GM19193 (cell line): Measurements from ENCODE around the gene PAM16.

Experiments used
- POLR2A ChIP-seq: IDR thresholded peaks from 4 replicates; pipeline ENCODE4 v1.6.1; 2011; ENCODE audit not compliant: insufficient read depth, insufficient read length; ENCODE audit errors: extremely low read depth

Gene PAM16

GRCh38 chr16:4366016-4366415 lies 14.9 kb upstream of the PAM16 start:
- no peak for TF ChIP-seq POLR2A

DNA sequence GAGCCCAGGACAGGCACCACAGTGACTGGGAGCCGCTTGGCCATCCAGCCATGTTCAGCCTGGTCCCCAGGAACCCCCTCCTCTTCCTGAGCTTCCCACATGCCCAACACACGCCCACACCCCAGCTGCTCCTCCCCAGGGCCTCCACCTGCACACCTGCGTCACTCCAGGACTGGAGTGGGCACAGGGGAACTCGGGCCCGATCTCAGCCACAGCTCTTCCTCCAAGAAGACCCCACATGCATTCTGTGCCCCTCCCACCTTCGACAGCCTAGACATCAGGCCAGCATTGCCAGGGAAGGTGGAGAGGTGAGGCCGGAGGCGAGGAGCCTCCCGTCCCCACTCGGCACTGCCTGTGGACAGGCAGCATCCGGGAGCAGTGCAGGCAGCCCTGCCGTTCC lies 14.5 kb upstream of the PAM16 start:
- TF ChIP-seq POLR2A, result no peak

GRCh38 chr16:4365014-4365406 lies 13.9 kb upstream of the PAM16 start:
- TF ChIP-seq POLR2A, result no peak

- no peak for TF ChIP-seq POLR2A
Observed at GRCh38 chr16:4364196-4365013, 13.3 kb upstream of the PAM16 start.

DNA sequence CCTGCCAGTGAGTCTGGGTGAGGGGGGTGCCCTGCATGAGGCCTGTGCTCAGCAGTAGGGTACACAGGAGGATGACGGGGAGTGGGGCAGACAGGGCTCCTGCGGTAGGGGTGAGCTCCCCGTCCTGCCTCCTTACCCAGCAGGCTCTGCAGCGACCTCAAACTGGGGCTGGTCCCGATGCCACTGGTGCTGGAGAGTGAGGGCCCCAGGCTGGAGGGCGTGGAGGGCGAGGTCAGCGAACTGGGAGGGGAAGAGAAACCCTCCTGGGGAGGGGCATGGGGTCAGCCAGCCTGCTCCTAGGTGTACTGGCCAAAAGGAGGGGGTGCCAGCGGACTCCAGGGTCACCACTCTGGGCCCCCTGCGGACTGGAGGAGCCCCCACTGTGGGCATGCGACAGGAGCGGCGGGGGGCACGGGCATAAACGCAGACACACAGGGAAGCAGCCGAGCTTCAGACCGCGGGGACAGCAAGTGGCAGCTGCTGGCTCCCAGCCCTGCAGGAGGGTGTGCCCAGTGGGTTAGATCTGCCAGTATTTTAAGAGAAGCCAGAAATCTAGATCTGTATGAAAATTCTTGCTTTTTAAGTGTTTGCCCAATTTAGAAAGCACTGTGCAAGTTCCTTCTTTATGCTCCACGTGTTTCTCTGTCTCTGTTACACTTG lies 11.5 kb upstream of the PAM16 start:
- TF ChIP-seq POLR2A, result no peak

GRCh38 chr16:4361944-4362311 lies 10.8 kb upstream of the PAM16 start:
- no peak for TF ChIP-seq POLR2A

DNA sequence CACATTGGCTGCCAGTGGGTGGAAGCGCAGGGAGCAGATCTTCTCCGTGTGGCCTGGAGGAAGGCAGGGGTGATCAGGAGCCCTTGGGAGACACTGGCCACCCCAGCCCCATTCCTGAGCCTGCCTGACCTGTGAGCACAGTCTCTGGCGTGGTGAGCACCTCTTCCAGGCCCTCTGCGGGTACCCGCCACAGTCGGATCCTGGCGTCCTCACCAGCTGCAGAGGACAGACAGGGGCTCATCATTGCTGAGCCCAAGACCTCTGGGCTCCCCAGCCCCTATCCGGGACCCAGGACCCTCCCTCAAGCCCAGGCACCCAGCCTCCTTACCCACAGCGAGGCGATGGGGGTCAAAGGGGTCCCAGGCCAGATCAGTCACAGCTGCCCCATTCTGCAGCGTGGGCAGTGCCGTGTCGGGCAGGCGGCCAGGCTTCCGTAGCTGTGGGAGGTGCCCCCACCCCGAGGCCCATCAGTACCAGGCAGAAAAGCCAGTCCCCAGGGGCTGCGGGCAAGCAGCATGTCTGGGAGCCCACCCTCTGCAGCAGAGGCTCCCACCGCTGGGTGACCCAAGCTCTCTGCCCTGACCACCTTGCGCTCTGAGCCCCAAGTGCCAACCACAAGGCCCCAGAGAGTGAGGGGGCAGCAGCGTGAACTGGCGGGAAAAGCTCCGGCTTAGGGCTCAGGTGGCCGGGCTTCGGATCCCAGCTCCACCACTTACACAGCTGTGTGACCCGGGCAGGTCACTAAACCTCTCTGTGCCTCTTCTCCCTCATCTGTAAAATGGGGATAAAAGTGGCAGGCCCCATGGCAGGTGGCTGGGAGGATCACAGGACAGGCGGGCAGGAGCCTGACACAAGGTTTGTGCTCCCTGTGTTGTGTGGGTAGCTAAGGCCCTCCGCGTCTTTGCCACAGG lies 10.2 kb upstream of the PAM16 start:
- TF ChIP-seq POLR2A, result no peak

GRCh38 chr16:4360538-4361021 lies 9.5 kb upstream of the PAM16 start:
- TF ChIP-seq POLR2A, result no peak

GRCh38 chr16:4359914-4360313 lies 8.8 kb upstream of the PAM16 start:
- no peak for TF ChIP-seq POLR2A

DNA sequence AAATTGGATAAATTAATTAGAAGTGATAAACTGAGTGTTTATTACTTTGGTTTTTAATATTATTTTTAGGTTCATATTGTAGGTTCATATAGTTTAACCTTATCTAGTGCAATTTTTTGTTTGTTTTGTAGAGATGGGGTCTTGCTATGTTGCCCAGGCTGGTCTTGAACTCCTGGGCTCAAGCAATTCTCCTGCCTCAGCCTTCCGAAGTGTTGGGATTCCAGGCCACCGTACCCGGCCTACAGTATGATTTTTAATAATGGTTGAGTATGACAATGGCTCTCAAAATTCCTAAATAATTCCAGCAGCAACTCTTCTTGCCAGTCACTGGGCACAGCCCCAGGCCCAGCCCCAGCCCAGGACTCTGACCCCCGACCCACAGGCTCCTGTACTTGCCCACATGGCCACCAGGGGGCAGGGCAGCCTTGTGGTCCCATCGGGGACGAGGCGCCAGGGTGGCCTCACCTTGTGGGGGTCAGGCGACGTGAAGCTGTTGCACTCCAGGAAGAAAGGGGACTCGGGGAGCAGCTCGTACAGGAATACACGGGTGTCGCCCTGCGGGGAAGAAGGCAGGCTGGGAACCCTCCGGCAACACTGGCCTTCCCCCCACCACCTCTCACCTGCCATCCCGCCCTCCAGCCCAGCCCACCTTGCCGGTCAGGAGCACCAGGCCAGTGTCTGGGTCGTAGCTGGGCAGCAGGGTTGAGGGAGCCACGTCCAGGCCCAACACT lies 7.9 kb upstream of the PAM16 start:
- no peak for TF ChIP-seq POLR2A

DNA sequence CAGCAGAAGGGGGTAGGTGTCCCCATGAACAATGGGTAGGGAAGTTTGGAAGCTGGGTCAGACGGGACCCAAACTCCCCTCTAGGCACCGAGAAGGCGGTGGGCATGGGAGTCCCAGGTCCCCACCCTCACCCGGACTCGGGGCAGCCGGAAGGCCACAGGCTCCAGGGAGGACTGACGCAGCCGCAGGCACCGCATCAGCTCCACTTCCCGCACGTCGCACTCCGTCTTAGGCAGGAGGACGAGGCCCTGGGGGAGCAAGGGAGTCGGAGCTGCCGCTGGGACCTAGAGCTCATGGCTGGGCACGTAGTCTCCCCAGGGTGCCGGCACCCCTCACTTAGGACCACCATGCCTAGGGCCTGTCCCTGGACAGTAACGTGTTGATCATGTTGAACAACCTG lies 7.1 kb upstream of the PAM16 start:
- no peak for TF ChIP-seq POLR2A

GRCh38 chr16:4356820-4357219 lies 5.7 kb upstream of the PAM16 start:
- TF ChIP-seq POLR2A, result no peak

DNA sequence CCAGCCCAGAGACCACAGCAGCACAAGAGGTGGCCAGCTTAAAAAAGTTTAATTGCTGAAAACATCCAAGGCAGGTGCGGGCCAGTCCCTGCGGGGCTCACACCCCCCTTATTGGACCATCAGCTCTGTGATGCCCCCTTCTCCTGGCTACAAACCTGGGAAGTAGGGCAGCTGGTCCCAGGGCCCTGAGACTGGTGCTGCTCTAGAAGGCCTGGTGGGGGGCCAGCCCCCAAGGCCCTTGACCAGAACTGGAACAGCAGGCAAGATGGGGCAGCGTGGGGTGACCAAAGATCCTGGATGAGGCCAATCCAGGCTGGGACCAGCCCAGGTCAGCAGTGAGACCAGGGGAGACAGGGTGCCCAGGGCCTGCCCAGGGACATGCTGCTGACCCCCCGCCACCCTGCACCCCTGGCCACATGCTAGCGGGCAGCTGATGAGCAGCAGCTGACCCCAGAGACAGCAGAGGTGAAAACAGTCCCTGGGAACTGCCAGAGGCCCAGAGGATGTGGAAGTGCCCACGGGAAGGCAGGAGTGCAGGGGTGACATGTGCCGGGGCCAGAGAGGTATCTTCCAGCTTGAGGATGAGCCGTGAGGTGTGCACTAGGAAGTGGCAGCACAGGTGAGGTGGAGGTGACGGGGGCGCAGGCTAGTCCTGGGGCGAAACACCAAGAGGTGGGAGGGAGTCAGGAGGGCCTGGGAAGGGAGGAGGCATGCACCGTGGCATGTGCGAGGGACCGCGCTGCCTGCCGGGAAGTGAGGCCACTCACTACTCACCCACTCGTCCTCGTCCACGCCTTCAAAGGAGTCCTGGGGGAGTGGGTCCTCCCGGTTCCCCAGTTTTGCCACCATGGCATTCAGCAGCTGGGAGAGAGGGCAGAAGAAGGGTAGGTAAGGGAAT lies 3.6 kb upstream of the PAM16 start:
- no peak for TF ChIP-seq POLR2A

DNA sequence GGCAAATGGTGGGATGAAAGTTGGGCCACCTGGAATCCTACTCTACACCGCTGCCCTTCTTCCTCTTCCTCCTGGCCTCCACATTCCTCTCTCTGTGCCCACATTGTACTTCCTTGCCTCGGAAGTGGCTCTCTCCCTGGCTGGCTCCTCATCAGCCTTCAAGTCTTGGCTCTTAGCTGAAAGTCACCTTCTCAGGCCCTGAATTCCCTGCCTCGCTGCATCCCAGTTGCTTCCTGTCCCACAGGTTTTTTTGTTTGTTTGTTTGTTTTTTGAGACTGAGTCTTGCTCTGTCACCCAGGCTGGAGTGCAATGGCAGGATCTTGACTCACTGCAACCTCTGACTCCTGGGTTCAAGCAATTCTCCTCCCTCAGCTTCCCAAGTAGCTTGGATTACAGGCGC lies 2.6 kb upstream of the PAM16 start:
- TF ChIP-seq POLR2A, result no peak
